GM12865 (cell line): ENCODE results near the gene VPS26B.

Source experiments
- DNase-seq: peaks from one replicate; pipeline ENCODE4 v3.0.0; 2010; ENCODE audit warnings: low read depth
- H3K4me3 ChIP-seq: 2 replicates; pipeline ENCODE4 v1.5.1; 2011; ENCODE audit warnings: mild to moderate bottlenecking, low read depth, low read length, control low read depth
- CTCF ChIP-seq: IDR thresholded peaks from 2 replicates; pipeline ENCODE4 v1.5.1; 2011; ENCODE audit warnings: low read length, control low read depth, low read depth, inconsistent platforms; ENCODE audit not compliant: insufficient read depth; ENCODE audit errors: missing control alignments

Gene VPS26B

GRCh38 chr11:134200688-134201087 lies 23.8 kb upstream of the VPS26B start:
- no peak overlapping the region for H3K4me3 ChIP-seq
- DNase-seq: no peak
- TF ChIP-seq CTCF: no peak

GRCh38 chr11:134202661-134203060 lies 21.8 kb upstream of the VPS26B start:
- no peak for TF ChIP-seq CTCF
- no peak for DNase-seq
- no peak overlapping the region for H3K4me3 ChIP-seq

- H3K4me3 ChIP-seq: no peak overlapping the region
- TF ChIP-seq CTCF: no peak
- no peak for DNase-seq
Measured at GRCh38 chr11:134205729-134206128, 18.7 kb upstream of the VPS26B start.

- no peak overlapping the region for H3K4me3 ChIP-seq
- DNase-seq: no peak
- no peak for TF ChIP-seq CTCF
Measured at GRCh38 chr11:134206185-134206584, 18.3 kb upstream of the VPS26B start.

GRCh38 chr11:134207538-134208239 lies 16.8 kb upstream of the VPS26B start:
- peak; percentile 46 for DNase-seq
- peak; percentile 53 for TF ChIP-seq CTCF
- H3K4me3 ChIP-seq: no peak overlapping the region

- H3K4me3 ChIP-seq: no peak overlapping the region
- no peak for TF ChIP-seq CTCF
- DNase-seq: no peak
Measured at GRCh38 chr11:134215836-134216235, 8.6 kb upstream of the VPS26B start.

- TF ChIP-seq CTCF: no peak
- no peak for DNase-seq
- H3K4me3 ChIP-seq: no peak overlapping the region
Measured at GRCh38 chr11:134216816-134217215, 7.7 kb upstream of the VPS26B start.
